Hematopoietic multipotent progenitor cell treated with erythropoietin and hydrocortisone succinate and interleukin-3 and kit ligand, for 8 days (in vitro differentiated cells): Measurements from ENCODE around the gene PRG3.

Experiments
- DNase-seq: peaks from one replicate; pipeline ENCODE4 v3.0.0-alpha.2; 2015

The PRG3 gene

DNA sequence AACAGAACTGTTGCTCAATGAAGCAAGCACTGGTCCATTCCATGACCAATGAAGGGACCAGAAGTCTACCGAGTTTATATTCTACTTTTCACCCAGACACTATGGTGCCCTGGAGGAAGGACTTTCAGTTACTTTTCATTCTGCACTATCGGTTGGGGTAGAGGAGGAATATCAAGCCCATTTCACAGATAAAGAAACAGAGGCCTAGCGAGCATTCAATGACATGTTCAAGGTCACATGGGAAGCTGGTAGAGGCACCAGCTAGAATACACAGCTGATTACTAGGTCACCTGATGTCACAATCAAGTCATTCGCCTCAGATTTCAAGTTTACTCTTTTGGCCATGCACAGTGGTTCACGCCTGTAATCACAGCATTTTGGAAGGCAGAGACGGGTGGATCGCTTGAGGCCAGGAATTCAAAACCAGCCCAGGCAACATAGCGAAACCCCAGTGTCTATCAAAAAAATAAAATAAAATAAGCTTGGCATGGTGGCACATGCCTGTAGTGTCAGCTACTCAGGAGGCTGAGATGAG, 27.1 kb upstream of the PRG3 start:
- DNase-seq, result no peak

GRCh38 chr11:57407010-57407920, 26.3 kb upstream of the PRG3 start:
- DNase-seq, result no peak

- no peak for DNase-seq
These were observed 25.5 kb upstream of the PRG3 start for GRCh38 chr11:57406337-57406904.

DNA sequence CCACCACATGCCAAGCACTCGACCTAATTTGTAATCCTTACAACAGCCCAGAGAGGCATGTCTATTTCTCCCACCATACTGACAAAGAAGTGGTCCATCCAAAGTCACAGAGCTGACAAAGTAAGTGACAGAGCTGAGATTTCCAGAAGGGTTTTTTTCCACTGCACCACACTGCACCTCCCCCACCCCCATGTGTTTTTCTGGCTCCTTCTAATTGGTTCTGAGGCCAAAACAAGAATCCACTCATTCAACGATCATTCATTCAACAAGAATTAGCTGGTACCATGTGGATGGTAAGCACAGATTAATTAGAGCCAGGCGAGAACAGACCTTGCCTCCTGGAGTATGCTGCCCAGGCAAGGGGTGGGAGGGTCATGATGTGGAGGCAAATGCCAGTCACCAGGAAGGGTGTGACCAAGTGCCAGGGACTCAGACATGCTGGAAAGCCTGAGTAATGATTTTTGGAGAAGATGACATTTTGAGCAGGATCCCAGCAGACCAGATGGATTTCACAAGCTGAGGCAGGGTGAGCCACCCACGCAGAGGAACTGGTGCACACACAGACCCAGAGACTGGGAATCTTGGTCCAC, 24.4 kb upstream of the PRG3 start:
- DNase-seq, result no peak

- no peak for DNase-seq
These were observed 22.8 kb upstream of the PRG3 start for GRCh38 chr11:57403802-57404147.

GRCh38 chr11:57403003-57403801, 22.3 kb upstream of the PRG3 start:
- DNase-seq, result peak; percentile 71

- peak; percentile 84 for DNase-seq
These were observed 21.4 kb upstream of the PRG3 start for GRCh38 chr11:57402188-57403002.

DNA sequence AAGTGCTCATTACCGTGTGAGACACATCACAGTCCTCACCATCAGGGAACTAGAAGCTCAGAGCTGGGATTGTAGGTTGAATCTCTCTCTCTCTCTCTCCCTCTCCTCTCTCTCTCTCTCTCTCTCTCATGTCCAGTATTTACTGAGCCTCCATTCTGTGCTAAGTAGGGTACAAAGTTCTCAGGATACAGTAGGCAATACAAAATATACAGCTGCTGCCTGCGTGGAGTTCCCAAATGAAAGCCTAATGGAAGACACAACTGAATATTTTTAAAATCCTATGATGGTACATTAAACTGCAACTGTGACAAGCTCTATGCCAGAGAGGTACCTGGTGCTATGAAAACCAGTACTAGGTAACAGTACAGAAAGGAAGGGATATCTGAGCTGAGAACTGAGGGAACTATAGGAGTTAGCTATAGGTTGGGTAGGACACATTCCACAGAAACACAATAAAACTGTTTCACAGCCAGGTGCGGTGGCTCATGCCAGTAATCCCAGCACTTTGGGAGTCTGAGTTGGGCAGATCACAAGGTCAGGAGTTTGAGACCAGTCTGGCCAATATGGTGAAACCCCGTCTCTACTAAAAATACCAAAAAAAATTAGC, 19.1 kb upstream of the PRG3 start:
- DNase-seq, result no peak

GRCh38 chr11:57399221-57399620, 18.3 kb upstream of the PRG3 start:
- DNase-seq, result no peak

DNA sequence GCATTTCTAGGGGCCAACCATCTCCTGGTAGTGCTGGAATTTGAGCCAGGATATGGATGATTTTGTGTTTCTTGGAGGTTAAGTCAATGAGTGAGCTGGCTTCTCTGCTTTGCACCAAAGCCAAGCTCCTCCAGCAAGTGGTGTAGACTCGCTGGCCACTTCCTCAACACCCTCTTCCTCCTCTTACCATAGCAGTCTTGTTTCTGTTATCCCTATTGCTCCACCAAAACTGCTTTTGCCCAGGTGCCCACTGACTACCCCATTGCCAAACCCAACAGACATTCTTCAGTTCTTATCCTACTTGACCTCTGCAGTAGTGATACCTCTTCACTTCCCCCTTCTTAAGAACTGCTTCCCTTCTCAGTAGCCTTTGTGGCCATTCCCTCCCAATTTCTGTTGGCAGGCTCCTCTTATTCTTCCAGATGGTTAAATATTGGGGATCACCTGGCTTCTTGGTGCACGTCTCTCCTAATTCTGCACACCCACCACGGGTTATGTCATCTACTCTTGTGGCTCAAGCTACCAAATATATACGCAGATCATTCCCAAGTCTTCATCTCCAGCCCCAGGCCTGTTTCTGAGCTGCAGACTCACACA, 16.5 kb upstream of the PRG3 start:
- no peak for DNase-seq

DNA sequence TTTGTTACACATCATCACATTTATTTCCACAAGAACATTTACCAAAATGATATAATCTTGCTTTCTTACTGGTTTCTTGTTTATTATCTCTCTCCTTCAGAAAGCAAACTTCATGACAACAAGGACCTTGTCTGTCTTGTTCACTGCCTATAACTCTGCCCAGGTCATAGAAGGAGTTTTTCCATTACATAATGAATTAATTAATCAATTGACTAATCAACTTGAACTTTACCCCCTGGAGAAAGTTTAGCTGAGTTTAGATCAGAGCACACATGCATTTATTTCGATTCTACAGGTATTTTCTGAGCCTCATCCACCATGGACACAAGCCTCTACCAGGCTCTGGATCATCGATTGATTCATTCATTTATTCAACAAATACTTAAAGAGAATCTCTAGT, 15.8 kb upstream of the PRG3 start:
- DNase-seq, result no peak

GRCh38 chr11:57395905-57396623, 15.1 kb upstream of the PRG3 start:
- peak; percentile 99 for DNase-seq

- peak; percentile 66 for DNase-seq
These were observed 13.4 kb upstream of the PRG3 start for GRCh38 chr11:57394203-57394965.

GRCh38 chr11:57392763-57393105, 11.8 kb upstream of the PRG3 start:
- DNase-seq, result no peak

DNA sequence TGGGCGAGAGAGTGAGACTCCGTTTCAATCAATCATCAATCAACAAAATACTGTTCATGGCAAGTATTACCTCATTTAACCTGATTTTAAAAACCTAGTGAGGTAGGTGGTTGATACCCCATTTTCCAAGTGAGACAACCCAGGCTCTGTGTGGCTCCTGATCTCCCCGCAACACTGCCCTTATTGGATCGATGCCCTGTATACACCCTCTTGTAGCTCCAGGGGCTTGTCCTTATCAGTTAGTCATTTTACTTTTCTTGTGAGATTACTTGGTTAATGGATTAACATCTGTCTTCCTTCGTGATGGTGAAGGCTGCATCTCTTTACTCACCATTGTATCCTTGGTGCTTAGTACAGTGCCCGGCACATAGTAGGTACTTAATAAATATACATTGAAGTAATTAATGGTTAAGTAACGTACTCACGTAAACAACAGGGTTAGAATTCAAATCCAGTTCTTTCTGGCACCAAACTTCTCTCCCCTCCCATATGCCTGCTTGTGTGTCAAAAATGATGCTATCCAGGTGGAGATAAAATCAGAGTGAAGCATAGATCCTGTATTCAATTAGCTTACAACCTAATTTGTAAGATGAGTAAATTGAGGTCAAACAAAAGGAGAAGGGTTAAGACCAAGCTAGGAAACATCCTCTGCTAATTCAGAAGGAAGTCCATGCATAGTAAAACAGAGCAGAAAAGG, 11.3 kb upstream of the PRG3 start:
- DNase-seq, result peak; percentile 90

DNA sequence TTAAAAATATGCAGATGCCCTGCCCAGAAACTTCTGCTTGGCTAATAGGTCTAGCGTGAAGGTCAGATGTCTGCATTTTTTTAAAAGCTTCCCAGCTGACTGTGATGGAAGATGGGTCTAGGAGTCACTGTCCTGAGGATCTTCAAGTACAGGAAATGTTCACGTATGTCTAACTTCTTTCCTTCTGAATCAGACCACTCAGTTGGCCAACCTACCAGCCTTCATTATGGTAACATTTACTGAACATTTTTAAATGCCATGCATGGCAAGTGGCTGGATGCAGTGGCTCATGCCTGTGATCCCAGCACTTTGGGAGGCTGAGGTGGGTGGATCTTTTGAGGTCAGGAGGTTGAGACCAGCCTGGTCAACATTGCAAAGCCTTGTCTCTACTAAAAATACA, 10.6 kb upstream of the PRG3 start:
- no peak for DNase-seq

GRCh38 chr11:57391111-57391510, 10.2 kb upstream of the PRG3 start:
- DNase-seq, result no peak

GRCh38 chr11:57390535-57390934, 9.6 kb upstream of the PRG3 start, which contains the start of gene PRG2:
PRG2 (minus strand) TSS chr11:57390650; CDS start chr11:57389944, 706 bp downstream.
- no peak for DNase-seq
